SU-DHL-6 (cell line): ENCODE measurements around the gene CYP19A1.

ENCODE experiments used
- H2AFZ ChIP-seq: fragments of 200-600 bp; sonication (generic); 2 replicates; pipeline ENCODE4 v1.6.1; 2014; ENCODE audit warnings: low read depth, mild to moderate bottlenecking, moderate library complexity, mixed read lengths, antibody characterized with exemption, low read length; ENCODE audit not compliant: severe bottlenecking
- H3F3A ChIP-seq: fragments of 200-600 bp; shearing (Covaris generic); 2 replicates; pipeline ENCODE4 v1.6.0; 2016; ENCODE audit warnings: antibody characterized with exemption, mild to moderate bottlenecking; ENCODE audit not compliant: insufficient read depth
- H3K27ac ChIP-seq: fragments of 200-600 bp; sonication (generic); 2 replicates; pipeline ENCODE4 v1.5.1; 2016; ENCODE audit warnings: low read depth, mild to moderate bottlenecking, low read length, moderate library complexity, mixed read lengths
- H3K27me3 ChIP-seq: fragments of 200-600 bp; sonication (generic), shearing (Covaris generic); 2 replicates; pipeline ENCODE4 v1.6.0; 2014; ENCODE audit warnings: mild to moderate bottlenecking, low read length
- H3K36me3 ChIP-seq: fragments of 200-600 bp; sonication (generic); 2 replicates; pipeline ENCODE4 v1.6.1; 2014; ENCODE audit warnings: mild to moderate bottlenecking, low read length, mixed read lengths
- H3K4me2 ChIP-seq: fragments of 300-600, 200-600 bp; shearing (Covaris generic), sonication (generic); 2 replicates; pipeline ENCODE4 v1.6.0; 2014; ENCODE audit warnings: low read length, low read depth, mild to moderate bottlenecking; ENCODE audit not compliant: poor library complexity, severe bottlenecking
- H3K4me3 ChIP-seq: fragments of 200-600 bp; sonication (generic); 2 replicates; pipeline ENCODE4 v1.5.1; 2014; ENCODE audit warnings: antibody characterized with exemption, low read length, mild to moderate bottlenecking, mixed read lengths; ENCODE audit not compliant: insufficient read depth, poor library complexity, severe bottlenecking
- H3K79me2 ChIP-seq: fragments of 200-600 bp; sonication (generic); 2 replicates; pipeline ENCODE4 v1.6.1; 2014; ENCODE audit warnings: mild to moderate bottlenecking, low read length, moderate library complexity; ENCODE audit not compliant: insufficient read depth
- H3K9ac ChIP-seq: fragments of 200-600 bp; sonication (generic); 2 replicates; pipeline ENCODE4 v1.7.0; 2014; ENCODE audit warnings: mild to moderate bottlenecking, low read length
- H3K9me2 ChIP-seq: fragments of 200-600 bp; sonication (generic); replicated peaks from 2 replicates; pipeline ENCODE4 v1.6.1; 2014; ENCODE audit warnings: low read length; ENCODE audit not compliant: insufficient read depth
- H3K9me3 ChIP-seq: fragments of 200-600 bp; sonication (generic); 2 replicates; pipeline ENCODE4 v1.6.1; 2014; ENCODE audit warnings: low read length, mixed read lengths; ENCODE audit not compliant: insufficient read depth
- H4K20me1 ChIP-seq: fragments of 200-600 bp; sonication (generic); 2 replicates; pipeline ENCODE4 v1.6.1; 2014; ENCODE audit warnings: low read depth, mild to moderate bottlenecking, antibody characterized with exemption, low read length, moderate library complexity, mixed read lengths
- CTCF ChIP-seq: fragments of 200-600 bp; sonication (generic); IDR thresholded peaks from one replicate; pipeline ENCODE4 v1.5.1; 2017; ENCODE audit warnings: antibody characterized with exemption, mild to moderate bottlenecking, low read length, moderate library complexity; ENCODE audit not compliant: insufficient read depth, poor library complexity, severe bottlenecking
- EZH2phosphoT487 ChIP-seq: fragments of 200-600 bp; sonication (generic), shearing (Covaris generic); conservative IDR thresholded peaks from 2 replicates; pipeline ENCODE4 v1.6.1; 2018; ENCODE audit warnings: mild to moderate bottlenecking, antibody characterized with exemption, low read length, moderate library complexity, mixed read lengths

Gene CYP19A1

GRCh38 chr15:51302480-51302879, 35.9 kb downstream of the CYP19A1 start:
- H3K36me3 ChIP-seq: no peaks in the 10 kb centered on the region
- no peaks in the 10 kb centered on the region for H4K20me1 ChIP-seq
- H3K9me3 ChIP-seq: no peaks in the 10 kb centered on the region
- H3K27ac ChIP-seq: no peak overlapping the region
- no peaks in the 10 kb centered on the region for H3F3A ChIP-seq
- 0 out of 2 replicates have a peak, but pooled peaks cover 3% of the 10 kb centered on the region for H3K27me3 ChIP-seq
- no peak overlapping the region for H3K4me2 ChIP-seq
- no peak overlapping the region for H3K9ac ChIP-seq
- H2AFZ ChIP-seq: no peak overlapping the region
- no peak overlapping the region for H3K4me3 ChIP-seq
- no peaks in the 10 kb centered on the region for H3K9me2 ChIP-seq
- TF ChIP-seq EZH2phosphoT487 (no peak), CTCF (no peak)
- no peaks in the 10 kb centered on the region for H3K79me2 ChIP-seq

DNA sequence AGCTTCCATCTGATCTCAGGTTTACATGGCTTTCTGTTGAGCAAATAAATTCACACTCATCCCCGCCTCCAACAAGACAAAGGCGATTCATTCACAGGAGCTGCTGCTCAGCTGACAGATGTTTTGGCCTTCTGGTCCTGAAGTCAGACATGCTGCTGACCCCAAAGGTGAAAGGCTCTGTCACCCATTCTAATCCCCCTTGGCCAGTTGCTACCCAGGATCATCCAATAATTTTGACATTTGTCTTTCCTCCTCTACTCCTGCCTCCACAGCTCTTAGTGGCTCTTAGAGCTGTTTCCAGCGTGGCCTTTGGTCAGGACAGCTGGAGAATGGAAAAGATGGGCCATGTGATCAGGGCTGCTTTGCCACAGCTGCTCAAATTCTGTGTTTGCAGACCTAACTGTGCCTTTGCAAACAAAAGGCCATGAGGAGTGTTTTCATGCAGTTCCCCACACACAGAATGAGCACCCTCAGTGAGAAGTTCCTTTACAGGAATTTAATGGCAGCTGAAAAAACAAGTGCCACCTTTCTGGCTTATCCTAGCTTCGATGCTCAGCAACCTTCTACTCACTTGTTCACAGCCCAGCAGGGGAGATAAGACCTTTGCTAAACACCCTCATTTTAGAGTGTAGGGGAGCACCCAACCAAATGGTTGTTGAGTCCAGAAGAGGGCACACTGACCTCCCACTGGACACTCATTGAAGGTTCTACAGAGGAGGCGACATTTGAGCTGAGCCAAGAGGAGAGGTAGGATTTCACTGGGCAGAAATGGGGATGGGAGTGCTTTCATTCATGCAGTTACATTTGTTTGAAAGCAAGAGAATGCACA, 39.0 kb downstream of the CYP19A1 start:
- Histone ChIP-seq H2AFZ (no peak overlapping the region), H3K79me2 (no peaks in the 10 kb centered on the region), H3K9me3 (no peaks in the 10 kb centered on the region), H3K4me2 (no peak overlapping the region), H3K9me2 (no peaks in the 10 kb centered on the region), H3K27me3 (0 out of 2 replicates have a peak, but pooled peaks cover 3% of the 10 kb centered on the region), H3K27ac (no peak overlapping the region), H3K36me3 (no peaks in the 10 kb centered on the region), H3F3A (no peaks in the 10 kb centered on the region), H3K9ac (no peak overlapping the region), H3K4me3 (no peak overlapping the region), H4K20me1 (no peaks in the 10 kb centered on the region)
- TF ChIP-seq CTCF (no peak), EZH2phosphoT487 (no peak)

- Histone ChIP-seq H3F3A (no peaks in the 10 kb centered on the region), H3K79me2 (no peaks in the 10 kb centered on the region), H3K4me3 (no peak overlapping the region), H3K36me3 (no peaks in the 10 kb centered on the region), H4K20me1 (no peaks in the 10 kb centered on the region), H3K9me2 (no peaks in the 10 kb centered on the region), H3K9me3 (no peaks in the 10 kb centered on the region), H2AFZ (no peak overlapping the region), H3K27ac (no peak overlapping the region), H3K27me3 (0 out of 2 replicates have a peak, but pooled peaks cover 2% of the 10 kb centered on the region), H3K4me2 (no peak overlapping the region), H3K9ac (no peak overlapping the region)
- TF ChIP-seq EZH2phosphoT487 (no peak), CTCF (no peak)
Observed at GRCh38 chr15:51298620-51299019, 39.8 kb downstream of the CYP19A1 start.
